T-helper 1 cell treated with Interleukin-12 subunit alpha and Interleukin-12 subunit beta and Interleukin-4 antibody, amounts not matched to agents 30 μg/mL and 1 μg/mL, for 36 hours (primary cell): Measurements from ENCODE around the gene ISCU.
A peak's percentile ranks its signal among the peaks of the same experiment; 100 is the strongest.
"Not testable (repeated sequence)": the region's sequence is repeated elsewhere in the genome, so short reads cannot be mapped to it uniquely, and the experiment has no call there.

Experiments
- H3K27ac Mint-ChIP-seq: one replicate; pipeline ENCODE4 v1.8.0; 2021; ENCODE audit warnings: mild to moderate bottlenecking, mixed read lengths
- H3K27me3 Mint-ChIP-seq: one replicate; pipeline ENCODE4 v1.8.0; 2021; ENCODE audit warnings: low read depth, mixed read lengths
- H3K36me3 Mint-ChIP-seq: one replicate; pipeline ENCODE4 v1.8.0; 2021; ENCODE audit warnings: low read depth, mixed read lengths
- H3K4me1 Mint-ChIP-seq: one replicate; pipeline ENCODE4 v1.8.0; 2021; ENCODE audit warnings: low read depth, mixed read lengths
- H3K4me3 Mint-ChIP-seq: one replicate; pipeline ENCODE4 v1.8.0; 2021; ENCODE audit warnings: mild to moderate bottlenecking, moderate library complexity, mixed read lengths
- H3K9me3 Mint-ChIP-seq: one replicate; pipeline ENCODE4 v1.8.0; 2021; ENCODE audit warnings: mixed read lengths

ISCU gene

DNA sequence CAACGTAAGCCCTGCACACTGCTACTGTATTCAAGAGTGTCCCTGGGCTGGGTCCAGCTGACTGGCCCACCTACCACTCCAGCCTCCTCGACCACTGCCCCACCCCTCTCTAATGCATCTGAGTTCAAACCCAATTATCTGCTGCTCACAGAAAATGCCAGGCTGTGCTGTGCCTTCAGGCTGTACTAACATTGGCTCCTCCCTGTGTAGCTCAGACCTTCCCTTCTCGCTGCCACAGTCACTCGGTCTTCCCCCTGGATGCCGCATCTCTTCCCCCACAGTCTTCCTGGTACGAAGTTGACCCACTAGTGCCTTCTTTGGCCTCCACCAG, 35.3 kb upstream of the ISCU start:
- Mint-ChIP-seq H3K36me3 (peaks cover 50% of the 10 kb centered on the region), H3K27ac (peak overlapping the region; percentile 73), H3K4me1 (peaks cover 13% of the 10 kb centered on the region), H3K9me3 (no peaks in the 10 kb centered on the region), H3K27me3 (no peaks in the 10 kb centered on the region), H3K4me3 (no peak overlapping the region)

DNA sequence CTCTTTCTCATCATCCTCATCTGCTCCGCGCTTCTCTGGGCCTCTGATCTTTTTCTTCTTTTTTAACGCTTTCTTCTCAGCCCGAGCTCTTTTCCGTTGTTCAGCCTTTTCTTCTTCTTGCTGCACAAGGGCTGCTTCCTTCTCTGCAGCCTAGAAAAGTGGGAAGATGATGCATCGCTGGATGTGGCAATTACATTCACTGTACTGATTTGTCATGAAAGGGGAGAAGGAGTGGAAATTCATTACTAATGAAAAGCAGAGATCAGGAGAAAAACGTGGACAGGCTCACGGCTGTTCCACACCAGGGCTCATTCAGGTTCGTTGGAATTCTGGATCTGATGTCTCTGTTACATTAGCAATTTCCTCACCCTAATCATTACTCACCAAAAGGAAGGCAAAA, 32.2 kb upstream of the ISCU start:
- H3K4me3 Mint-ChIP-seq: no peak overlapping the region
- H3K4me1 Mint-ChIP-seq: peaks cover 15% of the 10 kb centered on the region
- H3K27me3 Mint-ChIP-seq: no peaks in the 10 kb centered on the region
- H3K9me3 Mint-ChIP-seq: no peaks in the 10 kb centered on the region
- no peak overlapping the region for H3K27ac Mint-ChIP-seq
- peaks cover 46% of the 10 kb centered on the region for H3K36me3 Mint-ChIP-seq

DNA sequence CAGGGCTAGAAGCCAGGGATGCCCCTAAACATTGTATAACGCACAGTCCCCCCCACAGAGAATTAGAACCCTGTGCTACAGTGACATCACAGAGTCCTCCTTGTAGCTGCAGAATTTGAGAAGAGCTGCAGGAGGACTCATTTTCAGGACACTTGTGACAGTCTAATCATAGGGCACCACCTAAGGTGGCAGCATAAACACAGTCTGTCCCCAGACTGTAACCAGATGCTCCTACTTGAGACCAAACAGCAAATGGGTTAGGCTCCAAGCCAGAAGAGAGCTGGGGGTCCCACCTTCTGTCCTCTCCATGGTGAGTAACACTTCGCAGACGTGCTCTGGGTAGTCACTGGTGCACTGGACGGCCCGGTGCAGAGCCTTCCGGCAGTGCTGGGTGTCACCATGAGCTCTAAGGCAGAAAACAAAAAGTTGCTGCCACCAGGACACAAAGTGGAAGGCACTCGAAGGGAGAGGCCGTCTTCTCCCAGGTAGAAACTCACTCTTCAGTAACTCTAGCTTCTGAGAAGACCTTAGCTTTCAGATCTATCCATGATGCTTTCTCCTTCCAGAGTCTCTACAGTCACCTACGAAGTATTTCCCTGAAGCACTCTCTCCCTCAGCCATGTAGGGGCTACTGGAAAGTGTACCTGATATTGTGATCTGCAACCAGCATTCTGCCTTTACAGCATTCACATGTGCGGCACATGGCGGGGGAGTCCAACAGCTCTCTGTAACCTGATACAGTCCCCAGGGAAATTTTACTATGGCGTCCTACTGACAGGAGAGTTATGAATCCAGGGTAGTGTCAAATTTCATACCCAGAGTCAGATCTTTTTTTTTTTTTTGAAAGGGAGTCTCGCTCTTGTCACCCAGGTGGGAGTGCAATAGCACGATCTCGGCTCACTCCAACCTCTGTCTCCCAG, 30.2 kb upstream of the ISCU start:
- Mint-ChIP-seq H3K27ac (no peak overlapping the region), H3K4me3 (no peak overlapping the region), H3K27me3 (no peaks in the 10 kb centered on the region), H3K4me1 (peaks cover 14% of the 10 kb centered on the region), H3K9me3 (no peaks in the 10 kb centered on the region), H3K36me3 (peaks cover 44% of the 10 kb centered on the region)

DNA sequence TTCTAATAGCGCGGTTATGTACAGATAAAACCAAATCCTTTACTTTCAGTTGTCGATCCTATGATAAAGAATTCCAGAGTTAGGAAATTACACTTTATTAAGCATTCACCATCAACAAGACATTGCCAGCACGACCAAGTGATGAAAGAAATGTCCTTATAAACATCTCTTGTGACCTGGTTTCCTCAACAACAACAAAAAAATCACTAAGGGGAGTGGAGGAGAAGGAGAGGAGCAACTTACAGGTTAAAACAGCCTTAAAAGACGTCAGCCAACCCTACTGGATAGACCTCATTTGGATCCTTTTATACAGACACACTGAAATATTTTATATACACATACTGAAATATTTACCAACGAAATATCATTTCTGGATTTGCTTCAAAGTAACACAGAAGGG, 24.2 kb upstream of the ISCU start:
- Mint-ChIP-seq H3K4me1 (peaks cover 22% of the 10 kb centered on the region), H3K9me3 (no peaks in the 10 kb centered on the region), H3K27me3 (no peaks in the 10 kb centered on the region), H3K4me3 (no peak overlapping the region), H3K36me3 (peaks cover 47% of the 10 kb centered on the region), H3K27ac (no peak overlapping the region)

DNA sequence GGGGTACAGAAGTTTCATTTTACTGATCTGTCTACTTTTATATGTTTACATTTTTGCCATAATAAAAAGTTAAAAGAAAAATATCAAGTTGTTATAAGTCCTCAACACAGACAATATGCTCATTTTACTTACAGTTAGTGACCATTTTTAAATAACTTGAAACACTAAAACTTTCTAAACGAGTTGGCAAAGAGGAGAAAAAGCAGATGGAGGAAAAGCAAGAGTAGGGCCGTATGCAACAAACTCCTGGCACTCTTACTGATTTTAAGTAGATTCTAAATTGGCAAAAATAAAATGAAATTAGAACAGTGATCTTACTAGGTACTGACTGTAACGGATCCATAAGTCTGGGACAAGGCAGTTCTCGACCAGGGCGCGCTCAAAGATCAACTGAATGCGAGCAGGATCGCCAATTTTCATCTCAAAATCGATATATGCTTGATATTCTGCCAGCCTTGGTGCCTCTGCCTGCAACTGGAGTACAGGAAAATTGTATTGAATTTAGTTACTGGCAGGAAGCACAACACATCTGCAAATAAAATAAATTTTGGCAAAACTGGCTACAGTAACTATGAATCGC, 23.7 kb upstream of the ISCU start:
- Mint-ChIP-seq H3K9me3 (no peaks in the 10 kb centered on the region), H3K36me3 (peaks cover 51% of the 10 kb centered on the region), H3K4me1 (peaks cover 25% of the 10 kb centered on the region), H3K4me3 (no peak overlapping the region), H3K27ac (no peak overlapping the region), H3K27me3 (no peaks in the 10 kb centered on the region)

DNA sequence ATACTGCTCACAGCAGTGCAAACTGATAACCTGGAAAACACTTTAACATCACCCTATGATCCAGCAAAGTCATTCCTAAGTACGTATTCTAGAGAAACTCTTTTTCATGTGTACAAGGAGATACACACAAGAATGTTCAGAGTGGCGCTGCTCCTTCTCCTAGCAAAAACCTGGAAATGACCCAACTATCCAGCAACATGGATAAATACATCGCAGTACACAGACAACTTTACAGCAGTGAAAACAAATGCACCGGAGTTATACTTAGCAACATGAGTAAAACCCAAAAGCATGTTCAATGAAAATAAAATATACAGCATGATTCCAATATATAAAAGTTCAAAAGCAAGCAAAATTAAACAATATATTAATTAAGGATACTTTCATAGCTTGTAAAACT, 20.1 kb upstream of the ISCU start:
- peaks cover 20% of the 10 kb centered on the region for H3K4me1 Mint-ChIP-seq
- H3K4me3 Mint-ChIP-seq: no peak overlapping the region
- no peaks in the 10 kb centered on the region for H3K27me3 Mint-ChIP-seq
- H3K9me3 Mint-ChIP-seq: no peaks in the 10 kb centered on the region
- no peak overlapping the region for H3K27ac Mint-ChIP-seq
- peaks cover 46% of the 10 kb centered on the region for H3K36me3 Mint-ChIP-seq

DNA sequence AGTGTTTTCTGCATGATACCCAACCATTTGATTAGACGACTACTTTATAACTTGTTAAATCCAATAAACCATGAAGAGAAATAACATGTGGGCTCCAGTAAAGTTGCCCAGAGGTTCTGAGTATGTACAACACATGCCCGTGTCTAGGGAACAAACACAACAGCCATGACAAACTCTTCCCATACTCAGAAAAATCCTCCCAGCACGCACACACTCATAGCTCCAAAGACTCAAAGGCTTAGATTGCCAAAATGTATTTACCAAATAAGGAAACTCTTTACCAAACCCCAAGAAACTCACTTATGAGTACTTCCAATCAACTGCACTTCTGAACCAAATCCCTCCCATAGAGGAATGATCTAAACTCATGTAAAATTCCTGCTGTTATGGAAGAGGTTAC, 18.7 kb upstream of the ISCU start:
- Mint-ChIP-seq H3K9me3 (no peaks in the 10 kb centered on the region), H3K4me1 (peaks cover 19% of the 10 kb centered on the region), H3K27ac (no peak overlapping the region), H3K27me3 (no peaks in the 10 kb centered on the region), H3K36me3 (peaks cover 43% of the 10 kb centered on the region), H3K4me3 (no peak overlapping the region)

DNA sequence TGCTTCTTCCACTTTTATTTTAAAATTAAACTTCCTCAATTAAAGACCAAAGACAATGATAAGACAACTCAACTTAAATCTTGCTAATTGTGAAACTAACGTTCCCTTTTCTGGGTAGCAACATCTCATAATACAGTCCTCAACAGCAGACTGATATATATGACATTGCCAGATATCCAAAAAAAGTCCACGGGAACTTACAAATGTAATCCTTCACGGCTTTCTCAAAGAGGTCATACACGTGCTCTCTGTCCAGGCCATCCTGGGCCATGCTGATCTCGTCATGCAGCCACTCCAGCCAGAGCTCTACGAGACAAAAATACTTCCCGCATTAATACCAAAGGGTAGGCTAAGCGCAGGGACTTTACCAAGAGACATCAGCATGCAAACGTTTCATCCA, 14.7 kb upstream of the ISCU start:
- Mint-ChIP-seq H3K27ac (no peak overlapping the region), H3K4me3 (no peak overlapping the region), H3K36me3 (peaks cover 37% of the 10 kb centered on the region), H3K4me1 (peaks cover 30% of the 10 kb centered on the region), H3K9me3 (no peaks in the 10 kb centered on the region), H3K27me3 (no peaks in the 10 kb centered on the region)

DNA sequence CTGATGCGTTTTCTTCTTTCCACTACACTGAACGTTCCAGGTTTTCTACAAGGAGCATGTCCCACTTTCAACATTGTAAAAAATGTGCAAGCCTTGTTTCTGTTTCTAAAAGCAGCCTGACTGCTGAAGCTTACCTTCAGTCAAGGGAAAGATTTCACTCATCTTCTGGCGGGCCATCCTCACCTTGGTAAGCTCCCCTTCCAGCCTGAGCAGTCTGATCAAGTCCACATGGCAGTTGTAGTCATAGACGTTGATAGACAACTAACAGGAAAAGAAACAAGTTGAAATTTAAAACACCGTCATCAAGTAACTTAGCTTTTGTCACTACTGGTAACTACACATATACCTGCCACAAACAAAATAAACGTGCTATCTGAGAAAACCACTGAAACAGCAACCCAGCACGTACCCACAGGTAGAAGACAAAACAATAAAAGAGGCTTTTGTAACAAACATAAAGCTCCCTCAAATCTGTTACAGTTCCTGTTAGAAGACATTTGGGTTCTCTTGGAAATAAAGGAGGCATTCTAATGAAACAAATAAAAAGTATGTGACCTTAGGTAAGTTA, 13.4 kb upstream of the ISCU start:
- Mint-ChIP-seq H3K9me3 (no peaks in the 10 kb centered on the region), H3K4me1 (peaks cover 30% of the 10 kb centered on the region), H3K27me3 (no peaks in the 10 kb centered on the region), H3K36me3 (peaks cover 27% of the 10 kb centered on the region), H3K4me3 (no peak overlapping the region), H3K27ac (no peak overlapping the region)

DNA sequence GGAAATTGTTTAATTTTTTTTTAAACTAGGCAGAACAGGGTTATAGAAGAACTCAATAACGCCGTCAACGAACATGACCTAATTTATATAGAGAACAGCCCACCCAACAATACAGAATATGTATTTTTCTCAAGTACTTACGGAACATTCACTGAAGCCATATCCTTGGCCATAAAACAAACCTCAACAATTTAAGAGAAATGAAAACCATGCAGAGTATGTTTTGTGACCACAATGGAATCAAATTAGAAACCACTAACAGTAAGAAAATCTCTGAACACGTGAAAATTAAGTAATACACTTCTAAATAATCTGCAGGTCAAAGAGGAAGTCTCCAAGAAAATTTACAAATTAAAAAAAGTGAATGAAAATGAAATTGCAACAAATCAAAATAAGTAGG, 10.9 kb upstream of the ISCU start:
- H3K4me3 Mint-ChIP-seq: no peak overlapping the region
- H3K9me3 Mint-ChIP-seq: no peaks in the 10 kb centered on the region
- peaks cover 17% of the 10 kb centered on the region for H3K36me3 Mint-ChIP-seq
- peaks cover 36% of the 10 kb centered on the region for H3K4me1 Mint-ChIP-seq
- H3K27me3 Mint-ChIP-seq: no peaks in the 10 kb centered on the region
- H3K27ac Mint-ChIP-seq: no peak overlapping the region

DNA sequence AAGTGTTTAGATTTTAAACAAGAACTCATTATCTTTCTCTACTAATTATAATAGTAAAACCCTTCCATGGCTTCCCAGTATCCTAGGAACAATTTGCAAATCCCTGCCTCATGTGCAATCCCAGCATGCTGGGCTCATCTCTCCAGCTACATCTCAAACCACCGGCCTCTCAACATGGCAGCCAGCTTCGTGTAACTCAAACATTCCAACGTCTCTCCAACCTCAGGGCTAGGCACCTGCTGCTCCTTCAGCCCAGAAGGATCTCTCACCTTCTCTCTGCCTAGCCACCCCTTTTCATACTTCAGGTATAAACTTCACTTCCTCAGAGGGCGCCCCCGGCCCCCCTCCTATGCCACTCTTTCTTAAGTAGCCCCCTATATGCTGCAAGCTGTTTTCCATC, 8.6 kb upstream of the ISCU start:
- Mint-ChIP-seq H3K4me1 (peaks cover 40% of the 10 kb centered on the region), H3K36me3 (peaks cover 9% of the 10 kb centered on the region), H3K9me3 (no peaks in the 10 kb centered on the region), H3K27me3 (no peaks in the 10 kb centered on the region), H3K27ac (no peak overlapping the region), H3K4me3 (no peak overlapping the region)

DNA sequence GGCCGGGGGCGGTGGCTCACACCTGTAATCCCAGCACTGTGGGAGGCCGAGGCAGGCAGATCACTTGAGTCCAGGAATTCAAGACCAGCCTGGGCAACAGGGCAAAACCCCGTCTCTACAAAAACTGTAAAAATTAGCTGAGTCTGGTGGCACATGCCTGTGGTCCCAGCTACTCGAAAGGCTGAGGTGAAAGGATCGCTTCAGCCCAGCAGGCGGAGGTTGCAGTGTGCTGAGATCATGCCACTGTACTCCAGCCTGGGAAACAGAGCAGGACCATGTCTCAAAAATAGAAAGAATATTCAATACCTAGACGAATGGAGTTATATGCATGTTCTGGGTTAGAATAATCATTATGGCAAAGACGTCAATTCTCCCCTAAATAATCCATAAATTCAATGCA, 7.0 kb upstream of the ISCU start:
- not testable (repeated sequence) for H3K36me3 Mint-ChIP-seq, H3K9me3 Mint-ChIP-seq, H3K4me3 Mint-ChIP-seq, H3K27me3 Mint-ChIP-seq, H3K27ac Mint-ChIP-seq
- peaks cover 46% of the 10 kb centered on the region for H3K4me1 Mint-ChIP-seq

DNA sequence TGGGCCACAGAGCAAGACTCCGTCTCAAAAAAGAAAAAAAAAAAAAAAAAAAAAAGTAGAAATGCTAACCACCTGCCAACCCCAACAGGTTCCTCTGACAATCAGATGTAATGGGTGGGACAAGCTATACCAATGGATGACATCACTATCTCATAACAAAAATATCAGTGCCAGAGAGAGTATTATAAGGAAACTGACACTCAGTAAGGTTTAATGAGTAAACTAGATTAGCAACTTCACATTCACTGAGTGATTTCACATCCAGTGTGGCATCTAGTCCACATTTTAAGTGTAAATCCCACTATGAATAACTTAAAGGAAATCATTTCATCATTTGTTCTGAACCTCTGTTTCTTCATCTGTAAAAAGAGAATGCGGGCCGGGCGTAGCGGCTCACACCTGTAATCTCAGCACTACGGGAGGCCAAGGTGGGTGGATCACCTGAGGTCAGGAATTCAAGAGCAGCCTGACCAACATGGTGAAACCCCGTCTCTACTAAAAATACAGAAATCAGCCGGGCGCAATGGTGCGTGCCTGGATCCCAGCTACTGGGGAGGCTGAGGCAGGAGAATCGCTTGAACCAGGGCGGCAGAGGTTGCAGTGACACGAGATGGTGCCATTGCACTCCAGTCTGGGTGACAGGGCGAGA, 3.3 kb upstream of the ISCU start:
- H3K27ac Mint-ChIP-seq: peak overlapping the region; percentile 58
- H3K9me3 Mint-ChIP-seq: no peaks in the 10 kb centered on the region
- peaks cover 34% of the 10 kb centered on the region for H3K4me1 Mint-ChIP-seq
- peaks cover 8% of the 10 kb centered on the region for H3K36me3 Mint-ChIP-seq
- H3K4me3 Mint-ChIP-seq: peak overlapping the region; percentile 55
- H3K27me3 Mint-ChIP-seq: no peaks in the 10 kb centered on the region

DNA sequence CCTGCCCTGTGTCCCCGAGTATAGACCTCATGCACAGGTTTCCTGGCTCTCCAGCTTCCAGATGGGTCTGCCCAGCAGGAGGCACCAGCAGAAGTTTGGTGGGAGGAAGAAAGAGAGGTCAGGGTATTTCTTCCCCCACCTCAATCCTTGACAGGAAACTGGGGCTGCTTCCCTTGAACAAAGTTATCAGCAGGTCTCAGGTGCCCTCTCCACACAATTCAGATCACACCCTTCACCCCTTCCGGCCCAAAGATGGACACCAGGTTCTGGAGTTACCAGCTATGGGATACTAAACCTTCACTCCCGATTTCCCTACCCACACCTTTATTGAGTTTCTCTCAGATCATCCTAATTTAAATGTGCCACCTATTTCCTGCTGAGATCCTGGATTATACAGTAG, 2.6 kb upstream of the ISCU start:
- Mint-ChIP-seq H3K27ac (peak overlapping the region; percentile 99), H3K36me3 (peaks cover 13% of the 10 kb centered on the region), H3K9me3 (no peaks in the 10 kb centered on the region), H3K4me3 (peak overlapping the region; percentile 100), H3K4me1 (peaks cover 32% of the 10 kb centered on the region), H3K27me3 (no peaks in the 10 kb centered on the region)

DNA sequence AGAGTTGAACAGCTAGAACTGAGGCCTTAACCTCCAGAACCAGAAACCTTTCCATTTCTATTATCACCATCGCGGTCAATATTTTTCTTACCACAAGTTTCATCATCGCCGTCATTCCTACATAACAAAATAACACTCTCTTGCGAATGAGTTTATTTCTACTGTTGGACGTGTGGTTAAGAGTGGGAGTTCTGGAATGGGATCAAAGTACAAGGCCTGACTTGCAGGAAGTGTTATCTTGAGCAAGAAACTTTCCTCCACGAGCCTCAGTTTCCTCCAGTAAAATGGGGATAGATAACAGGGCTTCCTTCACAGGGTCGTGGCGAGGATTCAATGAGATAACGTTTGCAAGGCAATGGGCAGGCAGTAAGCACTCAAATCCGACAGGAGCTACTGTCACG, 2.1 kb upstream of the ISCU start:
- H3K27me3 Mint-ChIP-seq: no peaks in the 10 kb centered on the region
- H3K9me3 Mint-ChIP-seq: no peaks in the 10 kb centered on the region
- H3K4me3 Mint-ChIP-seq: peak overlapping the region; percentile 100
- peak overlapping the region; percentile 99 for H3K27ac Mint-ChIP-seq
- H3K4me1 Mint-ChIP-seq: peaks cover 30% of the 10 kb centered on the region
- peaks cover 15% of the 10 kb centered on the region for H3K36me3 Mint-ChIP-seq
